GM21447 (cell line): Measurements from ENCODE around the gene SV2C.

Experiments
- ATAC-seq: cut with Tn5 transposase; IDR thresholded peaks from one replicate; pipeline ENCODE4 v1.9.1; 2021; ENCODE audit not compliant: unreplicated experiment

The SV2C gene

GRCh38 chr5:76099756-76100155 is 16.6 kb downstream of the SV2C start:
- ATAC-seq = peak; percentile 63

- no peak for ATAC-seq
Measured at GRCh38 chr5:76104027-76104426, 20.8 kb downstream of the SV2C start.

GRCh38 chr5:76106149-76106548 is 23.0 kb downstream of the SV2C start:
- ATAC-seq = no peak

GRCh38 chr5:76111477-76112174 is 28.4 kb downstream of the SV2C start:
- no peak for ATAC-seq

- ATAC-seq = no peak
Measured at GRCh38 chr5:76113103-76113502, 29.9 kb downstream of the SV2C start.

GRCh38 chr5:76114179-76114851 is 31.1 kb downstream of the SV2C start:
- no peak for ATAC-seq

GRCh38 chr5:76125346-76125745 is 42.2 kb downstream of the SV2C start:
- no peak for ATAC-seq

- ATAC-seq = no peak
Measured at GRCh38 chr5:76125888-76126287, 42.7 kb downstream of the SV2C start.

- ATAC-seq = no peak
Measured at GRCh38 chr5:76134003-76134402, 50.8 kb downstream of the SV2C start.

- ATAC-seq = no peak
Measured at GRCh38 chr5:76134646-76135045, 51.5 kb downstream of the SV2C start.

GRCh38 chr5:76137887-76138542 is 54.8 kb downstream of the SV2C start:
- ATAC-seq = no peak

GRCh38 chr5:76143884-76144283 is 60.7 kb downstream of the SV2C start:
- ATAC-seq = no peak

GRCh38 chr5:76144513-76145274 is 61.5 kb downstream of the SV2C start:
- ATAC-seq = no peak

- no peak for ATAC-seq
Measured at GRCh38 chr5:76145945-76146344, 62.8 kb downstream of the SV2C start.

GRCh38 chr5:76149636-76150035 is 66.5 kb downstream of the SV2C start:
- ATAC-seq = no peak

- no peak for ATAC-seq
Measured at GRCh38 chr5:76152161-76152560, 69.0 kb downstream of the SV2C start.

GRCh38 chr5:76152700-76153099 is 69.5 kb downstream of the SV2C start:
- no peak for ATAC-seq

- no peak for ATAC-seq
Measured at GRCh38 chr5:76153271-76153670, 70.1 kb downstream of the SV2C start.

- no peak for ATAC-seq
Measured at GRCh38 chr5:76154009-76154690, 71.0 kb downstream of the SV2C start.

GRCh38 chr5:76155536-76155935 is 72.4 kb downstream of the SV2C start:
- ATAC-seq = no peak

- ATAC-seq = no peak
Measured at GRCh38 chr5:76162335-76162734, 79.2 kb downstream of the SV2C start.
